ACC112 (cell line): ENCODE results near the gene ACADVL.

Experiments used
- H2AFZ ChIP-seq: fragments of 200-600 bp; sonication (generic); one replicate; pipeline ENCODE4 v1.6.0; 2017; ENCODE audit warnings: antibody characterized with exemption, low read length; ENCODE audit not compliant: unreplicated experiment
- H3K27ac ChIP-seq: fragments of 200-600 bp; sonication (generic); 2 replicates; pipeline ENCODE4 v1.5.1; 2014; ENCODE audit warnings: low read depth, mild to moderate bottlenecking, antibody characterized with exemption, low read length, moderate library complexity
- H3K27me3 ChIP-seq: fragments of 200-600 bp; sonication (generic); 2 replicates; pipeline ENCODE4 v1.6.1; 2014; ENCODE audit warnings: mild to moderate bottlenecking, antibody characterized with exemption, low read length, moderate library complexity, mixed read lengths; ENCODE audit not compliant: insufficient read depth
- H3K36me3 ChIP-seq: fragments of 200-600 bp; sonication (generic); 2 replicates; pipeline ENCODE4 v1.6.1; 2016; ENCODE audit warnings: mild to moderate bottlenecking, antibody characterized with exemption, low read length, moderate library complexity, mixed read lengths; ENCODE audit not compliant: insufficient read depth
- H3K4me1 ChIP-seq: fragments of 200-600 bp; sonication (generic); one replicate; pipeline ENCODE4 v1.6.1; 2016; ENCODE audit warnings: low read length, mixed read lengths; ENCODE audit not compliant: insufficient read depth, unreplicated experiment, control insufficient read depth
- H3K4me3 ChIP-seq: fragments of 200-600 bp; sonication (generic); 2 replicates; pipeline ENCODE4 v1.5.1; 2014; ENCODE audit warnings: mild to moderate bottlenecking, low read depth, low read length
- H3K79me2 ChIP-seq: fragments of 200-600 bp; sonication (generic); one replicate; pipeline ENCODE4 v1.6.0; 2016; ENCODE audit warnings: low read length; ENCODE audit not compliant: control insufficient read depth, unreplicated experiment, insufficient read depth

ACADVL gene

GRCh38 chr17:7246779-7247178, 27.0 kb downstream of the ACADVL start:
- Histone ChIP-seq H3K27me3 (no peaks in the 10 kb centered on the region), H3K4me1 (peaks cover 22% of the 10 kb centered on the region), H3K36me3 (peaks cover 2% of the 10 kb centered on the region; the same call in 1 of the 2 replicates), H3K79me2 (peaks cover 51% of the 10 kb centered on the region), H3K27ac (no peak overlapping the region), H2AFZ (no peak overlapping the region), H3K4me3 (no peak overlapping the region)

GRCh38 chr17:7248796-7249195, 29.1 kb downstream of the ACADVL start:
- peaks cover 59% of the 10 kb centered on the region for H3K79me2 ChIP-seq
- H3K27me3 ChIP-seq = no peaks in the 10 kb centered on the region
- peak overlapping the region; percentile 23; the same call in 1 of the 2 replicates for H3K4me3 ChIP-seq
- H2AFZ ChIP-seq = no peak overlapping the region
- peaks cover 25% of the 10 kb centered on the region for H3K4me1 ChIP-seq
- no peak overlapping the region for H3K27ac ChIP-seq
- peaks cover 7% of the 10 kb centered on the region; the same call in 1 of the 2 replicates for H3K36me3 ChIP-seq

- peak overlapping the region; percentile 23; the same call in 1 of the 2 replicates for H3K4me3 ChIP-seq
- H3K79me2 ChIP-seq = peaks cover 63% of the 10 kb centered on the region
- no peaks in the 10 kb centered on the region for H3K27me3 ChIP-seq
- no peak overlapping the region for H3K27ac ChIP-seq
- no peak overlapping the region for H2AFZ ChIP-seq
- H3K4me1 ChIP-seq = peaks cover 25% of the 10 kb centered on the region
- H3K36me3 ChIP-seq = peaks cover 8% of the 10 kb centered on the region; the same call in 1 of the 2 replicates
These were observed 29.5 kb downstream of the ACADVL start for GRCh38 chr17:7249214-7249613.

GRCh38 chr17:7249830-7250229, 30.1 kb downstream of the ACADVL start:
- Histone ChIP-seq H3K4me1 (peaks cover 25% of the 10 kb centered on the region), H3K27ac (no peak overlapping the region), H3K27me3 (no peaks in the 10 kb centered on the region), H3K79me2 (peaks cover 65% of the 10 kb centered on the region), H3K36me3 (peaks cover 12% of the 10 kb centered on the region; the same call in 1 of the 2 replicates), H2AFZ (no peak overlapping the region), H3K4me3 (peak overlapping the region; percentile 96)

- Histone ChIP-seq H3K36me3 (peaks cover 15% of the 10 kb centered on the region; the same call in 1 of the 2 replicates), H3K27me3 (no peaks in the 10 kb centered on the region), H2AFZ (peak overlapping the region; percentile 47), H3K79me2 (peaks cover 65% of the 10 kb centered on the region), H3K27ac (peak overlapping the region; percentile 97), H3K4me3 (peak overlapping the region; percentile 96), H3K4me1 (peaks cover 25% of the 10 kb centered on the region)
These were observed 31.2 kb downstream of the ACADVL start for GRCh38 chr17:7250695-7251627.

- Histone ChIP-seq H3K36me3 (peaks cover 15% of the 10 kb centered on the region; the same call in 1 of the 2 replicates), H3K27me3 (no peaks in the 10 kb centered on the region), H3K4me3 (peak within 1 kb of the TSS; percentile 96), H3K79me2 (peaks cover 65% of the 10 kb centered on the region), H2AFZ (peak within 1 kb of the TSS; percentile 93), H3K4me1 (peaks cover 25% of the 10 kb centered on the region), H3K27ac (peak within 1 kb of the TSS; percentile 97)
These were observed 32.0 kb downstream of the ACADVL start, which contains the start of gene CTDNEP1 for GRCh38 chr17:7251661-7252175. Gene CTDNEP1 (minus strand): TSS chr17:7251734. CDS start chr17:7251296, 438 bp downstream.

GRCh38 chr17:7252176-7253043, 32.7 kb downstream of the ACADVL start, which contains the start of gene ELP5:
Gene ELP5 (plus strand): TSS chr17:7252215. CDS start chr17:7252551, 336 bp downstream.
- peaks cover 15% of the 10 kb centered on the region; the same call in 1 of the 2 replicates for H3K36me3 ChIP-seq
- peak within 1 kb of the TSS; percentile 97 for H3K27ac ChIP-seq
- no peaks in the 10 kb centered on the region for H3K27me3 ChIP-seq
- peak within 1 kb of the TSS; percentile 96 for H3K4me3 ChIP-seq
- H3K4me1 ChIP-seq = peaks cover 25% of the 10 kb centered on the region
- peaks cover 58% of the 10 kb centered on the region for H3K79me2 ChIP-seq
- H2AFZ ChIP-seq = peak within 1 kb of the TSS; percentile 93

GRCh38 chr17:7253082-7253481, 33.3 kb downstream of the ACADVL start:
- Histone ChIP-seq H3K27ac (peak overlapping the region; percentile 97), H2AFZ (no peak overlapping the region), H3K4me3 (peak overlapping the region; percentile 96), H3K79me2 (peaks cover 51% of the 10 kb centered on the region), H3K36me3 (peaks cover 15% of the 10 kb centered on the region; the same call in 1 of the 2 replicates), H3K4me1 (peaks cover 25% of the 10 kb centered on the region), H3K27me3 (no peaks in the 10 kb centered on the region)

GRCh38 chr17:7254511-7254910, 34.8 kb downstream of the ACADVL start:
- H3K36me3 ChIP-seq = peaks cover 26% of the 10 kb centered on the region
- peaks cover 37% of the 10 kb centered on the region for H3K79me2 ChIP-seq
- H3K4me1 ChIP-seq = peaks cover 27% of the 10 kb centered on the region
- H3K27me3 ChIP-seq = no peaks in the 10 kb centered on the region
- H3K27ac ChIP-seq = no peak overlapping the region
- H3K4me3 ChIP-seq = no peak overlapping the region; the same call in 1 of the 2 replicates
- H2AFZ ChIP-seq = no peak overlapping the region
